ENCODE data around the gene RIOK3. TPM values are rescaled to one million over a fixed set of nuclear protein-coding genes. Genes with fewer than 3 reads are reported as not detected.

The RIOK3 gene
- total RNA-seq, 1 donor from 2014 or later = 108 TPM

GRCh38 chr18:23528580-23529472 is 75.7 kb downstream of the RIOK3 start:
- no peak for DNase-seq (ENCODE audit: low spot score)

DNA sequence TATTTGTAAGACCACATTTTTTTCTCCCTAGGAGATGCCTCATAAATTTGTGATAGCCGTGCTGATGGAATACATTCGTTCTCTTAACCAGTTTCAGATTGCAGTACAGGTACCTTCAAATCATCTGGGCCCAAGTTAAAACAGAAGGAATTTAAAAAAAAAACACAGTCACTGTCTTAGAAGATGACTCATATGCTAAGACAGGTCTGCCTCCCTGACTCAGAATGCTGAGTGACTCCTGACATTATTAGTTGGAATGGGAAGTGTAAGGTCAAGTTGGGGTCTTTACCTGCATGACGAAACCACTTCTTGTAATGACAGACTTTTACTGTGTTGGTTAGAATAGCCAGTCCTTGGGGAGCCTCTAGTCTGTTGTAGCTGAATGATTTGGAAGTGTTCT is 76.5 kb downstream of the RIOK3 start:
- no peak for DNase-seq (ENCODE audit: low spot score)

DNA sequence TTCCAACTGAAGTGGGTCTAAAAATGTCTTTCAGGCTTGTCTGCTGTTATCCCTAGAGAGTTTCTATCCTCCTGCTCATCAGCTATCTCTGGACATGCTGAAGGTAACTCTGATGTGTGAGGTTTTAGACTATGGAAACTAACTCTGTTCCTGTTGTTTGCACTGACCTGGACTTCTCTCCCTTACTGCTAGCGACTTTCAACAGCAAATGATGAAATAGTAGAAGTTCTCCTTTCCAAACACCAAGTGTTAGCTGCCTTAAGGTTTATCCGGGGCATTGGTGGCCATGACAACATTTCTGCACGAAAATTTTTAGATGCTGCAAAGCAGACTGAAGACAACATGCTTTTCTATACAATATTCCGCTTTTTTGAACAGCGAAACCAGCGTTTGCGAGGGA is 77.1 kb downstream of the RIOK3 start:
- no peak for DNase-seq (ENCODE audit: low spot score)

GRCh38 chr18:23531912-23532311 is 78.8 kb downstream of the RIOK3 start:
- no peak for DNase-seq (ENCODE audit: low spot score)

Other genes starting within 250 kb of the RIOK3 start
- gene RMC1, start 50.2 kb downstream of the RIOK3 start, total RNA-seq (ENCODE audit: insufficient read depth, low replicate concordance) = 205 TPM
- 28.6 TPM for gene NPC1, start 133.2 kb downstream of the RIOK3 start, total RNA-seq (ENCODE audit: insufficient read depth, low replicate concordance)
- gene ANKRD29, start 209.6 kb downstream of the RIOK3 start, total RNA-seq (ENCODE audit: insufficient read depth, low replicate concordance) = 16.9 TPM
- gene LAMA3, start 236.2 kb downstream of the RIOK3 start, total RNA-seq (ENCODE audit: insufficient read depth, low replicate concordance) = 50.6 TPM